PC-3 (cell line): Measurements from ENCODE around the gene PIH1D1. TPM values are rescaled to one million over a fixed set of nuclear protein-coding genes. Genes with fewer than 3 reads are reported as not detected.

Source experiments
- ATAC-seq: fragments of 200-7000 bp; cut with Tn5 transposase; 2 replicates; pipeline ENCODE4 v1.9.1; 2020; ENCODE audit warnings: mild to moderate bottlenecking, moderate library complexity
- BruUV-seq: library from RNA; stranded (reverse); fragments of 400-500 nt; replicated peaks from 2 replicates; lab custom pipeline; 2021; lab: Mats Ljungman, UMichigan
- CTCF ChIA-PET: fragments of 300-600 bp; sonication (Branson Sonifier 250); formaldehyde crosslinking; loops from one replicate; lab custom pipeline; 2022; ENCODE audit warnings: antibody characterized with exemption; lab: Charles Lee
- POLR2A ChIA-PET: fragments of 300-600 bp; sonication (Branson Sonifier 250); formaldehyde crosslinking; loops from one replicate; lab custom pipeline; 2022; ENCODE audit warnings: antibody characterized with exemption; ENCODE audit not compliant: unreplicated experiment; lab: Charles Lee
- DNase-seq: peaks from one replicate; pipeline ENCODE4 v3.0.0-alpha.2; 2015
- H2AFZ ChIP-seq: fragments of 300-600 bp; sonication (generic); 2 replicates; pipeline ENCODE4 v1.6.0; 2016; ENCODE audit warnings: antibody characterized with exemption, low read length
- H3F3A ChIP-seq: fragments of 300-600 bp; sonication (generic); one replicate; pipeline ENCODE4 v1.6.0; 2017; ENCODE audit warnings: antibody characterized with exemption, low read length, control low read depth, mild to moderate bottlenecking; ENCODE audit not compliant: unreplicated experiment
- H3K27ac ChIP-seq: fragments of 300-600 bp; sonication (generic); 2 replicates; pipeline ENCODE4 v1.5.1; 2016; ENCODE audit warnings: mild to moderate bottlenecking, low read length
- H3K27me3 ChIP-seq: fragments of 300-600 bp; sonication (generic); 2 replicates; pipeline ENCODE4 v1.6.1; 2016; ENCODE audit warnings: low read length, mixed read lengths
- H3K36me3 ChIP-seq: fragments of 300-600 bp; sonication (generic); 2 replicates; pipeline ENCODE4 v1.6.1; 2016; ENCODE audit warnings: low read depth, mixed run types, low read length, mixed read lengths
- H3K4me1 ChIP-seq: fragments of 300-600 bp; sonication (generic); 2 replicates; pipeline ENCODE4 v1.5.1; 2016; ENCODE audit warnings: low read length; ENCODE audit not compliant: insufficient read depth
- H3K4me2 ChIP-seq: fragments of 300-600 bp; sonication (generic); 2 replicates; pipeline ENCODE4 v1.6.0; 2016; ENCODE audit warnings: low read length
- H3K4me3 ChIP-seq: fragments of 300-600 bp; sonication (generic); 2 replicates; pipeline ENCODE4 v1.5.1; 2016; ENCODE audit warnings: mild to moderate bottlenecking, low read length, mixed read lengths
- H3K79me2 ChIP-seq: fragments of 300-600 bp; sonication (generic); 2 replicates; pipeline ENCODE4 v1.6.1; 2017; ENCODE audit warnings: low read length, mixed read lengths
- H3K9ac ChIP-seq: fragments of 300-600 bp; sonication (generic); 2 replicates; pipeline ENCODE4 v1.6.0; 2016; ENCODE audit warnings: mild to moderate bottlenecking, low read length
- H3K9me2 ChIP-seq: fragments of 300-600 bp; sonication (generic); replicated peaks from 2 replicates; pipeline ENCODE4 v1.6.1; 2016; ENCODE audit warnings: mixed run types, low read length, mixed read lengths
- H3K9me3 ChIP-seq: fragments of 300-600 bp; sonication (generic); 2 replicates; pipeline ENCODE4 v1.6.1; 2016; ENCODE audit warnings: low read length, mixed read lengths
- H4K20me1 ChIP-seq: fragments of 300-600 bp; sonication (generic); 2 replicates; pipeline ENCODE4 v1.6.1; 2016; ENCODE audit warnings: low read length, mixed read lengths
- EZH2 ChIP-seq: fragments of 300-600 bp; sonication (generic); IDR thresholded peaks from one replicate; pipeline ENCODE4 v1.6.1; 2017; ENCODE audit warnings: antibody characterized with exemption, mild to moderate bottlenecking, low read length; ENCODE audit not compliant: unreplicated experiment
- EZH2phosphoT487 ChIP-seq: fragments of 300-600 bp; sonication (generic); IDR thresholded peaks from 2 replicates; pipeline ENCODE4 v1.6.1; 2018; ENCODE audit warnings: mild to moderate bottlenecking, antibody characterized with exemption, low read length, borderline replicate concordance
- intact Hi-C: fragments of 100-400 bp; cut with micrococcal nuclease; formaldehyde crosslinking; loops from 2 replicates; pipeline ENCODE4 v1.9.0; 2023
- total RNA-seq: library from RNA; depleted of rRNA; stranded (reverse); fragments of >200 nt; gene quantifications from 2 replicates; pipeline ENCODE4 v1.2.3, GENCODE V29; 2014
- TF ChIP-seq, protein P1 (sequence below): fragments of 300-600 bp; sonication (generic); conservative IDR thresholded peaks from 2 replicates; pipeline ENCODE4 v1.5.1; 2017; ENCODE audit warnings: antibody characterized with exemption, low read depth, mild to moderate bottlenecking, low read length

Gene PIH1D1
- total RNA-seq, 1 experiment from 2014 or later = 171 TPM

DNA sequence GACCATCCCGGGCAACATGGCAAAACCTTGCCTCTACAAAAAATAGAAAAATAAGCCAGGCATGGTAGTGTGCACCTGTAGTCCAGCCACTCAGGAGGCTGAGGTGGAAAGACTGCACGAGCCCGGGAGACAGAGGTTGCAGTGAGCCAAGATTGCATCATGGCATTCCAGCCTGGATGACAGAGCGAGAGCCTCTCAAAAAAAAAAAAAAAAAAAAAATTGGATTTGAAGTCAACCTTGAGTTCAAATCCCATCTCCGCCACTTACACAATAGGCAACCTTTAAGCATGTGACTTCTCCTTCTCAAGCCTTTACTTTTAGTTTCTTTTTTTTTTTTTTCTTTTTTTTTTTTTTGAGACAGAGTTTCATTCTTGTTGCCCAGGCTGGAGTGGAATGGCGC lies 51.6 kb downstream of the PIH1D1 start:
- BruUV-seq = no TSS peak
- no peaks in the 10 kb centered on the region for H3F3A ChIP-seq
- intact Hi-C loops = no loop called here
- CTCF ChIA-PET = no interaction called here
- no peak overlapping the region for H2AFZ ChIP-seq
- no peaks in the 10 kb centered on the region for H3K9me3 ChIP-seq
- H3K4me3 ChIP-seq = no peak overlapping the region
- H3K27me3 ChIP-seq = no peaks in the 10 kb centered on the region
- H3K9ac ChIP-seq = no peak overlapping the region
- H4K20me1 ChIP-seq = no peaks in the 10 kb centered on the region
- H3K4me1 ChIP-seq = peaks cover 15% of the 10 kb centered on the region
- H3K36me3 ChIP-seq = no peaks in the 10 kb centered on the region
- no peak overlapping the region for H3K27ac ChIP-seq
- no peak overlapping the region for H3K4me2 ChIP-seq
- POLR2A ChIA-PET = no interaction called here
- no peak for DNase-seq
- H3K79me2 ChIP-seq = no peaks in the 10 kb centered on the region
- H3K9me2 ChIP-seq = no peaks in the 10 kb centered on the region
- no peak for TF ChIP-seq EZH2phosphoT487
- TF ChIP-seq, protein P1, sequence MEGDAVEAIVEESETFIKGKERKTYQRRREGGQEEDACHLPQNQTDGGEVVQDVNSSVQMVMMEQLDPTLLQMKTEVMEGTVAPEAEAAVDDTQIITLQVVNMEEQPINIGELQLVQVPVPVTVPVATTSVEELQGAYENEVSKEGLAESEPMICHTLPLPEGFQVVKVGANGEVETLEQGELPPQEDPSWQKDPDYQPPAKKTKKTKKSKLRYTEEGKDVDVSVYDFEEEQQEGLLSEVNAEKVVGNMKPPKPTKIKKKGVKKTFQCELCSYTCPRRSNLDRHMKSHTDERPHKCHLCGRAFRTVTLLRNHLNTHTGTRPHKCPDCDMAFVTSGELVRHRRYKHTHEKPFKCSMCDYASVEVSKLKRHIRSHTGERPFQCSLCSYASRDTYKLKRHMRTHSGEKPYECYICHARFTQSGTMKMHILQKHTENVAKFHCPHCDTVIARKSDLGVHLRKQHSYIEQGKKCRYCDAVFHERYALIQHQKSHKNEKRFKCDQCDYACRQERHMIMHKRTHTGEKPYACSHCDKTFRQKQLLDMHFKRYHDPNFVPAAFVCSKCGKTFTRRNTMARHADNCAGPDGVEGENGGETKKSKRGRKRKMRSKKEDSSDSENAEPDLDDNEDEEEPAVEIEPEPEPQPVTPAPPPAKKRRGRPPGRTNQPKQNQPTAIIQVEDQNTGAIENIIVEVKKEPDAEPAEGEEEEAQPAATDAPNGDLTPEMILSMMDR = no peak
- TF ChIP-seq EZH2 = no peak
- no peak for ATAC-seq

DNA sequence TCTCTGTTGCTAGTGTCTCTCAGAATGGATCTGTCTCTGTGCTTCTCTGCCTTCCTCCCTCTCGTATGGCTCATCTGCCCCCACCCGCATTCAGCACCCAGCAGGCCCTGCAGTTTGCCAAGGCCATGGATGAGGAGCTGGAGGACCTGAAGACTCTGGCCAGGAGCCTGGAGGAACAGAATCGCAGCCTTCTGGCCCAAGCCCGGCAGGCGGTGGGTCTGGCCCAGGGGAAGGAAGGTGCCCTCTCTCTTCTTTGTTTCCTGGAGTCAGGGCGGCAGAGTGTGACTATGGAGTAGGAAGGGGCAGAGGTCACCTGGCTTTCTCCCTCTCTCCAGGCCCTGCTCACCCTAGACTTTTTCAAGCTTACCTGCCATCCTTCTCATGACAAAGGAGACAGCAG lies 52.7 kb downstream of the PIH1D1 start:
- intact Hi-C loops = no loop called here
- DNase-seq = no peak
- POLR2A ChIA-PET = no interaction called here
- Histone ChIP-seq H3K4me3 (no peak overlapping the region), H3K9me2 (no peaks in the 10 kb centered on the region), H3K27me3 (no peaks in the 10 kb centered on the region), H4K20me1 (no peaks in the 10 kb centered on the region), H3K9me3 (no peaks in the 10 kb centered on the region), H3K4me2 (no peak overlapping the region), H3K9ac (no peak overlapping the region), H3K79me2 (no peaks in the 10 kb centered on the region), H2AFZ (no peak overlapping the region), H3K36me3 (no peaks in the 10 kb centered on the region), H3K27ac (no peak overlapping the region), H3K4me1 (peaks cover 9% of the 10 kb centered on the region), H3F3A (no peaks in the 10 kb centered on the region)
- TF ChIP-seq EZH2 (no peak), EZH2phosphoT487 (no peak)
- TF ChIP-seq, protein P1 = no peak
- ATAC-seq = no peak
- BruUV-seq = no TSS peak
- CTCF ChIA-PET = no interaction called here

DNA sequence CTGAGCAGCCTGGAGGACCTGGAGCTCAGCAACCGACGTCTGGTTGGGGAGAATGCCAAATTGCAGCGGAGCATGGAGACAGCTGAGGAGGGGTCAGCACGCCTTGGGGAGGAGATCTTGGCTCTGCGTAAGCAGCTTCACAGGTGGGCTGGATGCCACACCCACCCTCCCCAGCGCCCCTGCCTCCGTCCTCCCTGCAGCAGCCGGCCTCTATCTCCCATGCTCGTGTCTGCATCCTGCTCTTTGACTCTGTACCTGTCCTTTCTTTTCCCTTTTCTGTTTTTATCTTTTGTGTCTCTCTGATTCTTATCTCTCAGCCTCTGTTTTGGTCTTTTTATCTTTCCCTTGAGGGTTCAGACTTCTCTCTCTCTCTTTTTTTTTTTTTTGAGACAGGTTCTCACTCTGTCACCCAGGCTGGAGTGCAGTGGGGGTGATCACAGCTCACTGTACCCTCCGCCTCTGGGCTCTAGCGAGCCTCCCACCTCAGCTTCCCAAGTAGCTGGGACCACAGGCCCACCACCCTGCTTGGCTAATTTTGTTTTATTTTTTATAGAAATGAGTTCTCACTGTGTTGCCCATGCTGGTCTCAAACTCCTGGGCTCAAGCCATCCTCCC lies 53.5 kb downstream of the PIH1D1 start:
- Histone ChIP-seq H3K27ac (no peak overlapping the region), H3K36me3 (no peaks in the 10 kb centered on the region), H3K9me2 (no peaks in the 10 kb centered on the region), H3F3A (no peaks in the 10 kb centered on the region), H3K9me3 (no peaks in the 10 kb centered on the region), H3K9ac (no peak overlapping the region), H3K27me3 (no peaks in the 10 kb centered on the region), H2AFZ (no peak overlapping the region), H3K79me2 (no peaks in the 10 kb centered on the region), H4K20me1 (no peaks in the 10 kb centered on the region), H3K4me2 (no peak overlapping the region), H3K4me3 (no peak overlapping the region), H3K4me1 (peaks cover 1% of the 10 kb centered on the region)
- ATAC-seq (no peak), DNase-seq (no peak)
- intact Hi-C loops = no loop called here
- ChIA-PET CTCF (no interaction called here), POLR2A (no interaction called here)
- no peak for TF ChIP-seq EZH2
- TF ChIP-seq, protein P1 = no peak
- TF ChIP-seq EZH2phosphoT487 = no peak
- BruUV-seq = no TSS peak
